ENCODE measurements around the gene PSMA2.

GRCh38 chr7:42902331-42902730, 29.6 kb downstream of the PSMA2 start:
- TF ChIP-seq EZH2phosphoT487 (IDR thresholded peaks at IDR 0.05; ENCODE audit: low read depth, severe bottlenecking, unreplicated experiment), result no peak
- no peak for TF ChIP-seq CTCF (IDR thresholded peaks at IDR 0.05; ENCODE audit: poor library complexity)
